NOMO-1 treated with dmso at 0.1 percent for 144 hours (cell line): ENCODE measurements around the gene TAF4.
"Not testable (repeated sequence)": the region's sequence is repeated elsewhere in the genome, so short reads cannot be mapped to it uniquely, and the experiment has no call there.

Experiments used
- DNase-seq: peaks from one replicate; lab custom pipeline; 2025; ENCODE audit not compliant: unreplicated experiment; lab: John Stamatoyannopoulos, UW

Gene TAF4

GRCh38 chr20:61981691-61982090 is 84.0 kb downstream of the TAF4 start:
- DNase-seq: not testable (repeated sequence)

- peak; percentile 12 for DNase-seq
These were observed 84.8 kb downstream of the TAF4 start for GRCh38 chr20:61980647-61981583.

GRCh38 chr20:61979701-61980635 is 85.7 kb downstream of the TAF4 start:
- DNase-seq: no peak

GRCh38 chr20:61979090-61979489 is 86.6 kb downstream of the TAF4 start:
- DNase-seq: no peak

- DNase-seq: no peak
These were observed 87.2 kb downstream of the TAF4 start for GRCh38 chr20:61978491-61978890.

- no peak for DNase-seq
These were observed 88.3 kb downstream of the TAF4 start for GRCh38 chr20:61977419-61977786.

GRCh38 chr20:61976644-61977418 is 88.8 kb downstream of the TAF4 start:
- DNase-seq: no peak

- DNase-seq: no peak
These were observed 89.4 kb downstream of the TAF4 start for GRCh38 chr20:61976263-61976643.

GRCh38 chr20:61975407-61976129 is 90.1 kb downstream of the TAF4 start:
- DNase-seq: no peak

GRCh38 chr20:61974357-61974665 is 91.4 kb downstream of the TAF4 start:
- no peak for DNase-seq

- no peak for DNase-seq
These were observed 91.9 kb downstream of the TAF4 start for GRCh38 chr20:61973515-61974356.

GRCh38 chr20:61972636-61973508 is 92.8 kb downstream of the TAF4 start:
- no peak for DNase-seq

GRCh38 chr20:61971595-61971994 is 94.1 kb downstream of the TAF4 start:
- DNase-seq: not testable (repeated sequence)

GRCh38 chr20:61970357-61970756 is 95.3 kb downstream of the TAF4 start:
- DNase-seq: no peak

- DNase-seq: no peak
These were observed 95.9 kb downstream of the TAF4 start for GRCh38 chr20:61969806-61970205.

GRCh38 chr20:61968932-61969331 is 96.7 kb downstream of the TAF4 start:
- no peak for DNase-seq

- DNase-seq: no peak
These were observed 97.5 kb downstream of the TAF4 start for GRCh38 chr20:61968036-61968810.

GRCh38 chr20:61967300-61967699 is 98.4 kb downstream of the TAF4 start:
- DNase-seq: no peak
